ENCODE results near the gene TAMM41.
"Not testable (repeated sequence)": the region's sequence is repeated elsewhere in the genome, so short reads cannot be mapped to it uniquely, and the experiment has no call there.

Gene TAMM41

GRCh38 chr3:11846281-11847266, at the start of gene TAMM41:
TSS of gene TAMM41 (minus strand) at chr3:11846885. CDS start at chr3:11846636, 249 bp downstream.
- TF ChIP-seq CTCF (IDR thresholded peaks at IDR 0.05; ENCODE audit: low read depth, low read length) (peak; percentile 57), MAX (IDR thresholded peaks at IDR 0.05; ENCODE audit: low read depth, low read length) (peak; percentile 85), MYC (IDR thresholded peaks at IDR 0.05; ENCODE audit: low read depth, low read length) (peak; percentile 80), POLR2A (IDR thresholded peaks at IDR 0.05; ENCODE audit: extremely low read depth, insufficient read length) (peak; percentile 92)
- H3K4me3 ChIP-seq (ENCODE audit: low read depth, low read length), result peak within 1 kb of the TSS; percentile 90
- peak; percentile 95 for DNase-seq (ENCODE audit: low read depth)

GRCh38 chr3:11878837-11879236, 32.2 kb upstream of the TAMM41 start:
- H3K4me3 ChIP-seq (ENCODE audit: low read depth, low read length), result no peak overlapping the region
- DNase-seq (ENCODE audit: low read depth), result no peak
- TF ChIP-seq CTCF (IDR thresholded peaks at IDR 0.05; ENCODE audit: low read depth, low read length) (peak; percentile 5), MYC (IDR thresholded peaks at IDR 0.05; ENCODE audit: low read depth, low read length) (no peak)

- DNase-seq (ENCODE audit: low read depth); H3K4me3 ChIP-seq (ENCODE audit: low read depth, low read length): not testable (repeated sequence)
Measured at GRCh38 chr3:11874707-11875106, 28.0 kb upstream of the TAMM41 start.

- not testable (repeated sequence) for DNase-seq (ENCODE audit: low read depth); H3K4me3 ChIP-seq (ENCODE audit: low read depth, low read length)
Measured at GRCh38 chr3:11863739-11864138, 17.1 kb upstream of the TAMM41 start.

GRCh38 chr3:11862584-11862983, 15.9 kb upstream of the TAMM41 start:
- H3K4me3 ChIP-seq (ENCODE audit: low read depth, low read length); DNase-seq (ENCODE audit: low read depth): not testable (repeated sequence)

GRCh38 chr3:11862145-11862544, 15.5 kb upstream of the TAMM41 start:
- DNase-seq (ENCODE audit: low read depth); H3K4me3 ChIP-seq (ENCODE audit: low read depth, low read length): not testable (repeated sequence)

- not testable (repeated sequence) for H3K4me3 ChIP-seq (ENCODE audit: low read depth, low read length); DNase-seq (ENCODE audit: low read depth)
Measured at GRCh38 chr3:11860213-11860612, 13.5 kb upstream of the TAMM41 start.

GRCh38 chr3:11853450-11853849, 6.8 kb upstream of the TAMM41 start:
- no peak overlapping the region for H3K4me3 ChIP-seq (ENCODE audit: low read depth, low read length)
- DNase-seq (ENCODE audit: low read depth), result no peak
- no peak for TF ChIP-seq CTCF (IDR thresholded peaks at IDR 0.05; ENCODE audit: low read depth, low read length)
- TF ChIP-seq POLR2A (IDR thresholded peaks at IDR 0.05; ENCODE audit: extremely low read depth, insufficient read length), result no peak
- TF ChIP-seq MYC (IDR thresholded peaks at IDR 0.05; ENCODE audit: low read depth, low read length), result no peak
- TF ChIP-seq MAX (IDR thresholded peaks at IDR 0.05; ENCODE audit: low read depth, low read length), result no peak

- TF ChIP-seq MAX (IDR thresholded peaks at IDR 0.05; ENCODE audit: low read depth, low read length) (no peak), POLR2A (IDR thresholded peaks at IDR 0.05; ENCODE audit: extremely low read depth, insufficient read length) (no peak), CTCF (IDR thresholded peaks at IDR 0.05; ENCODE audit: low read depth, low read length) (no peak), MYC (IDR thresholded peaks at IDR 0.05; ENCODE audit: low read depth, low read length) (no peak)
- H3K4me3 ChIP-seq (ENCODE audit: low read depth, low read length), result no peak overlapping the region
- DNase-seq (ENCODE audit: low read depth), result no peak
Measured at GRCh38 chr3:11850003-11850402, 3.3 kb upstream of the TAMM41 start.
